HG03378 (cell line): ENCODE data around the gene PRPF19.
A peak's percentile ranks its signal among the peaks of the same experiment; 100 is the strongest.

ENCODE experiments used
- ATAC-seq: cut with Tn5 transposase; IDR thresholded peaks from one replicate; pipeline ENCODE4 v1.9.1; 2021; ENCODE audit warnings: mild to moderate bottlenecking, moderate library complexity; ENCODE audit not compliant: unreplicated experiment

The PRPF19 gene

GRCh38 chr11:60924110-60924905 is 17.9 kb upstream of the PRPF19 start, which contains the start of gene TMEM132A:
Gene TMEM132A (plus strand): TSS chr11:60924460. CDS start chr11:60924634, 174 bp downstream.
- ATAC-seq, result no peak

- ATAC-seq, result no peak
These were observed 17.4 kb upstream of the PRPF19 start for GRCh38 chr11:60923800-60924109.

GRCh38 chr11:60923326-60923725 is 16.9 kb upstream of the PRPF19 start:
- ATAC-seq, result no peak

GRCh38 chr11:60922906-60923305 is 16.5 kb upstream of the PRPF19 start:
- no peak for ATAC-seq

- ATAC-seq, result no peak
These were observed 15.5 kb upstream of the PRPF19 start for GRCh38 chr11:60921777-60922335.

GRCh38 chr11:60921259-60921658 is 14.9 kb upstream of the PRPF19 start:
- ATAC-seq, result no peak

GRCh38 chr11:60919956-60920355 is 13.6 kb upstream of the PRPF19 start:
- no peak for ATAC-seq

GRCh38 chr11:60919320-60919719 is 12.9 kb upstream of the PRPF19 start:
- ATAC-seq, result no peak

GRCh38 chr11:60918939-60919265 is 12.5 kb upstream of the PRPF19 start:
- no peak for ATAC-seq

- ATAC-seq, result no peak
These were observed 12.0 kb upstream of the PRPF19 start for GRCh38 chr11:60918251-60918938.

- ATAC-seq, result no peak
These were observed 10.9 kb upstream of the PRPF19 start for GRCh38 chr11:60917267-60917666.

GRCh38 chr11:60916669-60917206 is 10.4 kb upstream of the PRPF19 start:
- no peak for ATAC-seq

GRCh38 chr11:60915248-60915914 is 9.0 kb upstream of the PRPF19 start:
- ATAC-seq, result peak; percentile 54

GRCh38 chr11:60914633-60915247 is 8.4 kb upstream of the PRPF19 start:
- no peak for ATAC-seq

- ATAC-seq, result no peak
These were observed 7.6 kb upstream of the PRPF19 start, which contains the start of gene TMEM109 for GRCh38 chr11:60913793-60914632. Gene TMEM109 (plus strand): TSS chr11:60914158. CDS start chr11:60919694, 5,536 bp downstream.

GRCh38 chr11:60912851-60913528 is 6.6 kb upstream of the PRPF19 start:
- ATAC-seq, result no peak

- ATAC-seq, result no peak
These were observed 6.0 kb upstream of the PRPF19 start for GRCh38 chr11:60912223-60912850.

- no peak for ATAC-seq
These were observed 4.5 kb upstream of the PRPF19 start for GRCh38 chr11:60910711-60911380.
